K562 (cell line): ENCODE measurements around the gene CTIF. TPM values are rescaled to one million over a fixed set of nuclear protein-coding genes. Genes with fewer than 3 reads are reported as not detected.

Source experiments
- ATAC-seq: fragments of 200-7000 bp; cut with Tn5 transposase; 3 replicates; pipeline ENCODE4 v1.9.1; 2020; ENCODE audit warnings: moderate library complexity
- BruUV-seq: library from RNA; stranded (reverse); fragments of 400-500 nt; replicated peaks from 2 replicates; lab custom pipeline; 2021; lab: Mats Ljungman, UMichigan
- CTCF ChIA-PET: fragments of 300-600 bp; formaldehyde crosslinking; extraction: SDS; loops from one replicate; lab custom pipeline; 2021; ENCODE audit warnings: low intra/inter-chr PET ratio; lab: Yijun Ruan, JAX
- POLR2A ChIA-PET: fragments of 300-600, 350-650 bp; sonication (Branson Sonifier 250); formaldehyde crosslinking; extraction: SDS; loops from one replicate; lab custom pipeline; 2021; ENCODE audit warnings: antibody characterized with exemption, inconsistent platforms; lab: Yijun Ruan, JAX
- DNase-seq, 4 experiments: peaks; one replicate each; pipeline versions ENCODE4 v3.0.0 to v3.0.0-alpha.2; 2011 to 2018; ENCODE audit warnings: low spot score in 3 of 4, mixed read lengths in 3 of 4; ENCODE audit errors: extremely low read depth in 1 of 4
- FAIRE-seq: peaks from 2 replicates; lab custom pipeline; 2011; peaks lifted over from hg19 to GRCh38; lab: Jason Lieb, UNC
- H2AFZ ChIP-seq: 2 replicates; pipeline ENCODE4 v1.6.0; 2011; ENCODE audit warnings: low read depth, low read length, control low read depth, inconsistent platforms
- H3K27ac ChIP-seq: fragments of 200-600 bp; 3 replicates; pipeline ENCODE4 v1.8.0; 2011; ENCODE audit warnings: low read depth, mild to moderate bottlenecking, control low read depth, inconsistent platforms, low read length, moderate library complexity, mixed read lengths; ENCODE audit errors: extremely low read depth
- H3K27me3 ChIP-seq, 2 experiments: fragments of 300-600 bp in 1 of 2; 2 replicates in 1 of 2; 3 replicates in 1 of 2; pipeline versions ENCODE4 v1.6.0 to v1.8.0; 2011; ENCODE audit warnings: inconsistent platforms in 2 of 2, low read length in 2 of 2, mild to moderate bottlenecking in 1 of 2, mixed read lengths in 1 of 2, moderate library complexity in 1 of 2; ENCODE audit not compliant: control insufficient read depth in 2 of 2, insufficient read depth in 2 of 2
- H3K36me3 ChIP-seq: fragments of 300-600 bp; 3 replicates; pipeline ENCODE4 v1.8.0; 2011; ENCODE audit warnings: mild to moderate bottlenecking, low read length, inconsistent platforms; ENCODE audit not compliant: control insufficient read depth, insufficient read depth
- H3K4me1 ChIP-seq, 2 experiments: fragments of 200-600 bp in 1 of 2; replicated peaks in 1 of 2; 2 replicates in 1 of 2; 3 replicates in 1 of 2; pipeline versions ENCODE4 v1.5.1 to v1.8.0; 2011; ENCODE audit warnings: inconsistent platforms in 2 of 2, low read length in 2 of 2, mild to moderate bottlenecking in 1 of 2, mixed read lengths in 1 of 2, moderate library complexity in 1 of 2; ENCODE audit not compliant: control insufficient read depth in 2 of 2, insufficient read depth in 2 of 2
- H3K4me2 ChIP-seq: 2 replicates; pipeline ENCODE4 v1.6.1; 2011; ENCODE audit warnings: low read length, control low read depth, inconsistent platforms, mixed read lengths; ENCODE audit not compliant: insufficient read depth
- H3K4me3 ChIP-seq: fragments of 200-600 bp; sonication (generic), shearing (Covaris generic); 2 replicates; pipeline ENCODE4 v1.5.1; 2016; ENCODE audit warnings: control low read depth, inconsistent platforms
- H3K79me2 ChIP-seq: fragments of 200-600 bp; 3 replicates; pipeline ENCODE4 v1.8.0; 2011; ENCODE audit warnings: low read length, inconsistent platforms; ENCODE audit not compliant: control insufficient read depth, insufficient read depth
- H3K9ac ChIP-seq, 2 experiments: 2 replicates each; pipeline versions ENCODE4 v1.6.0 to v1.6.1; 2011; ENCODE audit warnings: low read depth in 2 of 2, low read length in 2 of 2, control low read depth in 1 of 2, inconsistent platforms in 1 of 2, mild to moderate bottlenecking in 1 of 2, mixed read lengths in 1 of 2; ENCODE audit not compliant: insufficient read depth in 1 of 2
- H3K9me1 ChIP-seq: one replicate; pipeline ENCODE4 v1.6.0; 2011; ENCODE audit warnings: inconsistent platforms, mild to moderate bottlenecking, low read length, moderate library complexity; ENCODE audit not compliant: control insufficient read depth, insufficient read depth
- H3K9me3 ChIP-seq: replicated peaks from 2 replicates; pipeline ENCODE4 v1.5.1; 2011; ENCODE audit warnings: low read depth, low read length, inconsistent platforms; ENCODE audit not compliant: control insufficient read depth, insufficient read depth
- H4K20me1 ChIP-seq: replicated peaks from 2 replicates; pipeline ENCODE4 v1.6.1; 2011; ENCODE audit warnings: low read length, inconsistent platforms, mixed read lengths; ENCODE audit not compliant: control insufficient read depth, insufficient read depth
- ARID4B ChIP-seq: sonication (generic); formaldehyde crosslinking; IDR thresholded peaks from 2 replicates; pipeline ENCODE4 v1.8.0; 2022; ENCODE audit warnings: mild to moderate bottlenecking, missing genetic modification reagents
- CREB3L1 ChIP-seq: fragments of 450-650 bp; IDR thresholded peaks from 2 replicates; pipeline ENCODE4 v1.6.1; 2014; ENCODE audit warnings: low read depth, mild to moderate bottlenecking, moderate library complexity, borderline replicate concordance
- E4F1 ChIP-seq: fragments of 250-450 bp; sonication (Bioruptor Pico); IDR thresholded peaks from 2 replicates; pipeline ENCODE4 v1.5.0; 2021; ENCODE audit warnings: mild to moderate bottlenecking, borderline replicate concordance
- POLR2AphosphoS5 ChIP-seq: IDR thresholded peaks from 2 replicates; pipeline ENCODE4 v1.6.1; 2011; ENCODE audit warnings: mild to moderate bottlenecking, low read depth, low read length, moderate library complexity; ENCODE audit not compliant: control insufficient read depth, insufficient read depth
- RCOR1 ChIP-seq, 2 experiments: IDR thresholded peaks; 2 replicates each; pipeline ENCODE4 v1.6.1; 2012; ENCODE audit warnings: low read depth in 2 of 2, low read length in 2 of 2, borderline replicate concordance in 1 of 2, improper control_type of control experiment in 1 of 2
- TGIF2 ChIP-seq: sonication (generic); formaldehyde crosslinking; IDR thresholded peaks from 2 replicates; pipeline ENCODE4 v1.8.1; 2022; ENCODE audit warnings: mild to moderate bottlenecking, missing genetic modification reagents, moderate library complexity
- ZNF561 ChIP-seq: fragments of 450-650 bp; formaldehyde crosslinking; conservative IDR thresholded peaks from 2 replicates; pipeline ENCODE4 v1.4.0; 2020; ENCODE audit warnings: mild to moderate bottlenecking, moderate library complexity
- ZNF785 ChIP-seq: fragments of 250-450 bp; sonication (Bioruptor Pico); IDR thresholded peaks from 2 replicates; pipeline ENCODE4 v1.4.0; 2020; ENCODE audit warnings: mild to moderate bottlenecking
- WGBS: fragments of 100-300 bp; shearing (Covaris generic); methylation state at CpG from one replicate; pipeline ENCODE4 v1.1.6; 2016; ENCODE audit warnings: low coverage, mixed read lengths; ENCODE audit not compliant: insufficient coverage; ENCODE audit errors: missing lambda C conversion rate; 5-methylcytosine and 5-hydroxymethylcytosine counted together
- in situ Hi-C: fragments of 300-500 bp; cut with MboI; formaldehyde crosslinking; loops from 4 replicates; pipeline ENCODE4 v1.15.0; 2018; ENCODE audit warnings: inconsistent platforms, mixed read lengths
- intact Hi-C: fragments of 100-400 bp; cut with micrococcal nuclease; formaldehyde crosslinking; loops from 2 replicates; pipeline ENCODE4 v1.14.2; 2022
- polyA plus RNA-seq, 8 experiments: library from polyadenylated mRNA; depleted of rRNA in 4 of 8; stranded (reverse) in 5 of 8; unstranded in 3 of 8; fragments of >200 nt; fragmentation: Nextera tagmentation in 2 of 8; fragmentation: Illumina TruSeq in 1 of 8; extraction: Ambion mirVana in 2 of 8; extraction: Trizol in 1 of 8; gene quantifications; 2 replicates each; pipeline versions ENCODE4 v1.2.1 to v1.2.3, GENCODE V29; 2011 to 2014; ENCODE audit warnings: inconsistent platforms in 1 of 8, missing spikeins in 1 of 8
- total RNA-seq, 7 experiments: library from RNA; depleted of rRNA in 6 of 7; stranded (reverse); fragments of >200 nt in 6 of 7; fragmentation: Illumina TruSeq in 2 of 7; extraction: Trizol in 2 of 7; gene quantifications; 2 replicates each; pipeline versions ENCODE4 v1.2.1 to v1.2.3, GENCODE V29; 2011 to 2021; ENCODE audit warnings: low replicate concordance in 1 of 7

CTIF gene
- total and polyA plus RNA-seq, 9 of the 15 experiments (the other 6 are each of a cell fraction or from before 2014, with no cell fraction given), result 0.17 to 11.5 (median 2.2) TPM

GRCh38 chr18:48644029-48644428 is 105.2 kb downstream of the CTIF start:
- Histone ChIP-seq H3K9me1 (no peaks in the 10 kb centered on the region), H3K4me2 (no peak overlapping the region), H3K9ac (no peak overlapping the region), H2AFZ (no peak overlapping the region), H3K27ac (no peak overlapping the region), H3K4me3 (no peak overlapping the region), H3K36me3 (no peaks in the 10 kb centered on the region), H3K79me2 (no peaks in the 10 kb centered on the region), H3K9me3 (no peaks in the 10 kb centered on the region), H3K27me3 (no peaks in the 10 kb centered on the region), H4K20me1 (no peaks in the 10 kb centered on the region), H3K4me1 (no peaks in the 10 kb centered on the region; a peak in 1 of 5 replicates)
- FAIRE-seq (no peak), DNase-seq (no peak), ATAC-seq (no peak)
- POLR2A ChIA-PET, result no interaction called here
- CTCF ChIA-PET, result no interaction called here
- in situ Hi-C loops (no loop called here), intact Hi-C loops (no loop called here)
- whole genome bisulfite sequencing, result 60% methylated on average over 5 of the region's 5 CpGs
- no peak for TF ChIP-seq ZNF561 (CRISPR knock-in tag)
- no peak for TF ChIP-seq ARID4B (CRISPR knock-in tag)
- TF ChIP-seq POLR2AphosphoS5, result no peak
- no peak for TF ChIP-seq E4F1 (CRISPR knock-in tag)
- no peak for TF ChIP-seq RCOR1 (IDR thresholded peaks at IDR 0.05; ENCODE audit: borderline replicate concordance in 1 of 2, low read depth in 2 of 2, low read length in 2 of 2)
- no peak for TF ChIP-seq ZNF785 (CRISPR knock-in tag)
- TF ChIP-seq TGIF2 (CRISPR knock-in tag), result no peak
- TF ChIP-seq CREB3L1, result no peak
- no TSS peak for BruUV-seq
